ENCODE results near the gene CSNK2A3. TPM values are rescaled to one million over a fixed set of nuclear protein-coding genes. Genes with fewer than 3 reads are reported as not detected.

CSNK2A3 gene
- total RNA-seq, 4 donors from 2014 or later: 0.51 to 4.5 (median 2.0) TPM

DNA sequence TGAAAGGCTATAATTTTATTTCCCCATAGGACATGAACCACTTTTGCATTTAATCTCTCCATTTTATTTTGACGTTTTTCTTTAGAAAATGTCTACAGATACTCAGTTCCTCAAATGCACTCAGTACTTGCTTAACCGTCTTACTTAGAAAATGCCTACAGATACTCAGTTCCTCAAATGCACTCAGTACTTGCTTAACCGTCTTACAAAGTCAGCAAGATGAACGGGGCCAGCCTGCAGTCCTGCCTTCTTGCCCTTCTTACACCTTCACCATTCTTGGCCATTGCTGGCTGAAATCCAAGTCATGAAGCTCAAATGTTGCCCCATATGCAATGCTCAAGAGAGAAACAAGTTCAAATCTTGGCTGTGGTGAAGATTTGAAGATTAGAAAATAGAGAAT, 34.1 kb downstream of the CSNK2A3 start:
- TF ChIP-seq, protein P1, sequence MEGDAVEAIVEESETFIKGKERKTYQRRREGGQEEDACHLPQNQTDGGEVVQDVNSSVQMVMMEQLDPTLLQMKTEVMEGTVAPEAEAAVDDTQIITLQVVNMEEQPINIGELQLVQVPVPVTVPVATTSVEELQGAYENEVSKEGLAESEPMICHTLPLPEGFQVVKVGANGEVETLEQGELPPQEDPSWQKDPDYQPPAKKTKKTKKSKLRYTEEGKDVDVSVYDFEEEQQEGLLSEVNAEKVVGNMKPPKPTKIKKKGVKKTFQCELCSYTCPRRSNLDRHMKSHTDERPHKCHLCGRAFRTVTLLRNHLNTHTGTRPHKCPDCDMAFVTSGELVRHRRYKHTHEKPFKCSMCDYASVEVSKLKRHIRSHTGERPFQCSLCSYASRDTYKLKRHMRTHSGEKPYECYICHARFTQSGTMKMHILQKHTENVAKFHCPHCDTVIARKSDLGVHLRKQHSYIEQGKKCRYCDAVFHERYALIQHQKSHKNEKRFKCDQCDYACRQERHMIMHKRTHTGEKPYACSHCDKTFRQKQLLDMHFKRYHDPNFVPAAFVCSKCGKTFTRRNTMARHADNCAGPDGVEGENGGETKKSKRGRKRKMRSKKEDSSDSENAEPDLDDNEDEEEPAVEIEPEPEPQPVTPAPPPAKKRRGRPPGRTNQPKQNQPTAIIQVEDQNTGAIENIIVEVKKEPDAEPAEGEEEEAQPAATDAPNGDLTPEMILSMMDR (IDR thresholded peaks at IDR 0.05; ENCODE audit: low read depth): no peak

DNA sequence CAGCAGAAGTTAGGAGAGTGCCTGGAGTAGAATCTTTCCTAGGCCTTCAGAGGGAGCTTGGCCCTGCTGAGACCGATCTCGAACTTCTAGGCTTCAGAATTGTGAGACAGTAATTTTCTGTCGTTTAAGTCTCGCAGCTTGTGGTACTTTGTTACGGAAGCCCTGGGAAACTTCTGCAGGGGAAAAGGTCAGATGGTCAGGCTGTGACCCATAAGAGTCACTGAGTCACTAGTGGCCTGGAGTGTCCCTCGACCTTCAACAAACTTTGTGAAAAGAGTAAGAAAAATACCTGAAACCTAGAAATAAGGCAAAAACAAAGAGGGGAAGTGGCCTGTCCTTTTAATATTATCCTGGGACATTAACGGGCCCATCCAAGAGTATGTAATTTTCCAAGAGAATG, 34.6 kb downstream of the CSNK2A3 start:
- TF ChIP-seq, protein P1 (IDR thresholded peaks at IDR 0.05; ENCODE audit: low read depth): no peak

DNA sequence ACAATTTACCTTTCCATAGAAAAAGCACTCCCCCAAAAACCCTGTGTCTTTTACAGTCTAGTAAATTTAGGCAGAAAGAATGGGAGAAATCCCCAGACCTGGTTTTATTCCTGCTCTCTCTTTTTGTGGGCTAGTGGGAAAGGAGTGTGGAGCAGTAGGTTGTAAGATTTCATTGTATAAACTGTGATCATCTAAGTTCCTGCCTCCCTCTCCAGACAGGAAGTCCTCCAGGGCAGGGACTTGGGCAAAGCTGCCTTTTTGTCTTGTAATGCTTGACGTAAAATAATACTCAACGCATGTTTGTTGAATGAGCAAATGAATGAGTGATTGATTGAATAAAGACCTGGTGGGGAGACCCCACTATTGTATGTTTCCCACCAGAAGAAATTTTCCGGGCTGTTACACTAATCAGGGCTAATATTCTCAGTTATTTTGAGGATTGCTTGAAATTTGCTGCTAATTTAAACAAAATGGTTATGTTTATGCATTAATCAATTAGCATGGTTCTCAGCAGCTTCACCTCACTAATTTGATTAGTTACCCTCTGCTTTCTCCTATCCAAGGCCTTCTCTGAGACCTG, 36.3 kb downstream of the CSNK2A3 start:
- TF ChIP-seq, protein P1 (IDR thresholded peaks at IDR 0.05; ENCODE audit: low read depth): no peak

DNA sequence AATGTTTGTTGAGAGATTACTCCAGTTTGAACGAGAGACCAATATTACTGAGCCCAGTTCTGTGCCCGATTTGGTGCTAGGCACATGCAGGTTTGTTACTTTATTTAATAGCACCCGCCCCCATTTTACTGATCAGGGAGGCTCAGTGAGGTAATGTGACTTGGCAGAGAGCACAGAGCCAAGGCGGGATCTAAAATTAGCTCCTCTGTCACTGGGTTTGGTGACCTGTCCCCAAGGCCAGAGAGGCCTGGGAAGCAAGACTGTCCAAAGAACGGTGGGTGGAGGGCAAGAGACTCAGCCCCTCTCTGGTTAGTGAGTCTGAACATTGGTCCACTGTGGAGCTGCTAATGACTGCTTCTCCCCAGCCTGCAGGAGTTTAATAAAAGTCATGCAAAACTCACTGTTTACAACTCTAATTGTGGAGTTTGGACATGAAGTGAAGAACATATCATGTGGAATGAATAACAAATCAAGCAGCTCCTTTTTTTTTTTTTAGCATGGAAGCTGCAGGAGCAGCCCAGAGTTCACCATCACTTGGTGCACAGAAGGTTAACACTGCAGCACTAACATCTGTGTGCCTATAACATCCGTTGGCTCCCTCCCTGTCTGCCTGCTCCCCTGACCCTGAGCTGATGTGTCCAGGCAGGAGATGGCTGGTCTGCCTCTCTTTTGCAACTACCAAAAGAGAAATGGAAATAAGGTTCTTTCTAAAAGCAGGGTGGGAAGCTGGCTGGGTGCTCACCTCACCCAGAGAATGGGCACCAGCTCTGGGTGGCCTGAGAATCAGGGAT, 39.0 kb downstream of the CSNK2A3 start:
- TF ChIP-seq, protein P1 (IDR thresholded peaks at IDR 0.05; ENCODE audit: low read depth): no peak

DNA sequence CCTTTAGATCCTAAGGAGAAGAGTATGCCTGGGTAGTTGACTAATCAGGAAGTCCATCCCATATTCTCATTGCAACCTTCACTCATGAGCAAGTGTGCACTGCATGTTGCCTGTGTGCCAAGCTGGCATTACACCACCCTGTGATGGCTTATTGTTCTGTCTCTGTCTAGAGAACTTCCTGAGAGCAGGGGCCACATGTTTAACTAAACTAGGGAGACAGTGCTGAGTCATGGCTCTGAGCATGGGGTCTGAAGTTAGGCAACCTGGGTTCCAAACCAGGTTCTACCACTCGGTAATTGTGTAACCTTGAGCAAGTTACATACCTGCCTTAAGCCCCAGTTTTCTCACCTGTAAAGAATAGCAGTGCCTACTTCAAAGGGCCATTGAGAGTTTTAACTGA, 39.6 kb downstream of the CSNK2A3 start:
- TF ChIP-seq, protein P1 (IDR thresholded peaks at IDR 0.05; ENCODE audit: low read depth): no peak

DNA sequence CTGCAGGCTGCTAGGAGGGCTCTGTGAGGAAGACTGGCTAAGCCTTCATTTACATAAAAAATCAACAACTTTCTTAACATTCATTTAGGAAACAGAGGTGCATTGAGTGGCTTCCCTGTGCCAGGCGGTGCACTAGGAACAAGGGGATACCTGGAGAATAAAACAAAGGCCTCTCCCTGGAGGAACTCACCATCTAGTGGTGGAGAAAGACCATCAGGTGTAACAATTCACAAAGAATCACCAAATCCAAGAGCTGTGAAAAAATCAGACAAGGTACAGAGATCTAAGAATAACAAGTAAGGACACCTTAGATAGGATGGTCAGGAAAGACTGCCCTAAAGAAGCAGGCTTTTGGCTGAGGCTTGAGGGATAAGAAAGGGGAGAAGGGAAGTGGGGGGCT, 40.3 kb downstream of the CSNK2A3 start:
- TF ChIP-seq, protein P1 (IDR thresholded peaks at IDR 0.05; ENCODE audit: low read depth): no peak

DNA sequence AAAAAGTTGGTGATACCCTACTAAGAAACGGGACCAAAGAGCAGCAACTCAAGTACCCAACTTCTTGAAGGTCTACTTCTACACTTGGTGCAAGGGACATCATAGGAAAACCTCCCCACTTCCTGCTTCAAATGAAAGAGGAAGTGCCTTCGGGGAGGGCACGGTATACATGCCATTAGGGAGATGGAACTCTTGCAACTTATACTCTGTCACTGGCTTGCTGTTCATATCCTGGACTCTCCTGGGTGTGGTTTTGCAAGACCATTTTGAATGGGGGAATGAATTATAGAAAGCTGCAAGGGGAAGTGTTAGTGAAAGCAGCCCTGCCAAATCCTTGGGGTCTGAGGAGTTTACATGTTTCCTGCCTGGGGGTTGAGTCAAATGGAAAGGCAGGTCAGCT, 41.9 kb downstream of the CSNK2A3 start:
- TF ChIP-seq, protein P1 (IDR thresholded peaks at IDR 0.05; ENCODE audit: low read depth): no peak

Measured in subcutaneous adipose tissue (tissue), 4 donors.